IPS-18a (cell line): Measurements from ENCODE around the gene UBA5.

ENCODE experiments used
- H3K27ac ChIP-seq: one replicate; pipeline ENCODE4 v1.5.1; 2013; ENCODE audit warnings: low read length
- H3K27me3 ChIP-seq: one replicate; pipeline ENCODE4 v1.6.1; 2013; ENCODE audit warnings: mild to moderate bottlenecking, low read length; ENCODE audit not compliant: control insufficient read depth, insufficient read depth
- H3K36me3 ChIP-seq: one replicate; pipeline ENCODE4 v1.6.1; 2013; ENCODE audit warnings: low read depth, low read length; ENCODE audit not compliant: control insufficient read depth
- H3K4me1 ChIP-seq: one replicate; pipeline ENCODE4 v1.6.1; 2013; ENCODE audit warnings: low read depth, low read length; ENCODE audit not compliant: control insufficient read depth
- H3K4me3 ChIP-seq: one replicate; pipeline ENCODE4 v1.5.1; 2013; ENCODE audit warnings: low read length
- H3K9ac ChIP-seq: one replicate; pipeline ENCODE4 v1.6.1; 2013; ENCODE audit warnings: mild to moderate bottlenecking, low read length, moderate library complexity
- H3K9me3 ChIP-seq: one replicate; pipeline ENCODE4 v1.6.1; 2013; ENCODE audit warnings: low read depth, low read length; ENCODE audit not compliant: control insufficient read depth

UBA5 gene

GRCh38 chr3:132721479-132722164 lies 61.5 kb downstream of the UBA5 start:
- H3K27me3 ChIP-seq: no peaks in the 10 kb centered on the region
- H3K4me3 ChIP-seq: peak overlapping the region; percentile 77
- H3K9me3 ChIP-seq: no peaks in the 10 kb centered on the region
- H3K4me1 ChIP-seq: peaks cover 11% of the 10 kb centered on the region
- peak overlapping the region; percentile 56 for H3K9ac ChIP-seq
- H3K36me3 ChIP-seq: peaks cover 4% of the 10 kb centered on the region
- no peak overlapping the region for H3K27ac ChIP-seq

GRCh38 chr3:132722165-132723023 lies 62.3 kb downstream of the UBA5 start, which contains the start of gene NPHP3:
NPHP3 (minus strand) TSS chr3:132722409; CDS start chr3:132722355, 54 bp downstream.
- Histone ChIP-seq H3K4me3 (peak within 1 kb of the TSS; percentile 86), H3K4me1 (peaks cover 11% of the 10 kb centered on the region), H3K36me3 (peaks cover 1% of the 10 kb centered on the region), H3K27ac (no peak within 1 kb of the TSS), H3K27me3 (no peaks in the 10 kb centered on the region), H3K9me3 (no peaks in the 10 kb centered on the region), H3K9ac (peak within 1 kb of the TSS; percentile 63)

GRCh38 chr3:132723024-132723950 lies 63.2 kb downstream of the UBA5 start:
- H3K9me3 ChIP-seq: no peaks in the 10 kb centered on the region
- peak overlapping the region; percentile 86 for H3K4me3 ChIP-seq
- H3K27me3 ChIP-seq: no peaks in the 10 kb centered on the region
- H3K27ac ChIP-seq: no peak overlapping the region
- H3K9ac ChIP-seq: peak overlapping the region; percentile 63
- H3K4me1 ChIP-seq: peaks cover 11% of the 10 kb centered on the region
- H3K36me3 ChIP-seq: no peaks in the 10 kb centered on the region

- peaks cover 3% of the 10 kb centered on the region for H3K4me1 ChIP-seq
- no peak overlapping the region for H3K4me3 ChIP-seq
- H3K36me3 ChIP-seq: no peaks in the 10 kb centered on the region
- no peak overlapping the region for H3K27ac ChIP-seq
- H3K9ac ChIP-seq: no peak overlapping the region
- H3K27me3 ChIP-seq: no peaks in the 10 kb centered on the region
- no peaks in the 10 kb centered on the region for H3K9me3 ChIP-seq
Measured at GRCh38 chr3:132726341-132726823, 66.3 kb downstream of the UBA5 start.
